Measurements from ENCODE around the gene EFL1.

The EFL1 gene

DNA sequence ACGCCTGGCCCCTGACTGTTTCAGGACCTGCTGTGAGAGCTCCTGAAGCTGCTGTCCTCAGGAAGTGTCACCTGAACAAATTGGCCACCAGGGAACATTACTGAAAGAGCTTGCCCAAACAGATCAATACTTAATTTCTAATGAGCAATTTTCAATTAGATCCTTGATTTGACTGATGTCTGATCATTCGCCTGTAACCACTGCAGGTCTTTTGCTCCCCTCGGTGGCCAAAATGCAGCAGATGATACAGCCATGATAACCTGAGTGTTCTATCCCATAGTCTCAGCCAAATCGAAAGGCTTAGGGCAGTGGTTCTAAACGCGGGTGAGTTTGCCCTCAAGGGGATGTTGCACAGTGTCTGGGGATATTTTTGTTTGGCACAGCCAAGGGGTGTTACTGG, 159.1 kb downstream of the EFL1 start:
- H3K9ac ChIP-seq (ENCODE audit: low read length) = no peak overlapping the region
- no peak overlapping the region for H3K27ac ChIP-seq (ENCODE audit: low read length, poor library complexity, severe bottlenecking)
- H2AK5ac ChIP-seq (ENCODE audit: low read length, severe bottlenecking) = no peak overlapping the region
- H3K79me1 ChIP-seq (replicated peaks; ENCODE audit: low read length, poor library complexity, severe bottlenecking) = no peaks in the 10 kb centered on the region
- H4K91ac ChIP-seq (ENCODE audit: low read length) = no peak overlapping the region
- no peak overlapping the region for H2BK15ac ChIP-seq (ENCODE audit: low read depth, poor library complexity, severe bottlenecking)
- no peak overlapping the region for H3K4me3 ChIP-seq (ENCODE audit: insufficient read depth in 1 of 2, low read depth in 1 of 2, low read length in 2 of 2)
- peaks cover 0 to 14% of the 10 kb centered on the region in 2 experiments for H3K27me3 ChIP-seq (ENCODE audit: control insufficient read depth in 1 of 2, insufficient read depth in 1 of 2, low read length in 2 of 2)
- H3K18ac ChIP-seq (ENCODE audit: low read depth in 1 of 2, low read length in 2 of 2) = no peak overlapping the region
- H3K14ac ChIP-seq (ENCODE audit: low read length in 2 of 2) = no peak overlapping the region
- no peak overlapping the region for H2BK12ac ChIP-seq (ENCODE audit: low read length in 2 of 2)
- no peak overlapping the region for H2BK5ac ChIP-seq (ENCODE audit: low read depth, low read length, poor library complexity, severe bottlenecking)
- H3K4me1 ChIP-seq (ENCODE audit: control insufficient read depth, insufficient read depth, low read depth, low read length) = peaks cover 4% of the 10 kb centered on the region
- no peak overlapping the region for H3K4me2 ChIP-seq (ENCODE audit: low read length, poor library complexity, severe bottlenecking)
- H3K36me3 ChIP-seq (ENCODE audit: control insufficient read depth in 1 of 2, insufficient read depth in 2 of 2, low read depth in 1 of 2, low read length in 2 of 2) = no peaks in the 10 kb centered on the region
- no peak overlapping the region for H3K4ac ChIP-seq (ENCODE audit: low read depth in 1 of 2, low read length in 2 of 2)
- WGBS = 86% methylated on average over 6 of the region's 6 CpGs
- no peak for DNase-seq
- no peak overlapping the region for H4K8ac ChIP-seq (ENCODE audit: low read length)
- H2AFZ ChIP-seq (ENCODE audit: low read depth, low read length) = no peak overlapping the region
- no peak overlapping the region for H2BK120ac ChIP-seq (ENCODE audit: low read depth, low read length)
- H3K9me3 ChIP-seq (ENCODE audit: control insufficient read depth, low read length) = no peaks in the 10 kb centered on the region
- no peak overlapping the region for H3K23ac ChIP-seq (ENCODE audit: low read length in 2 of 2)

DNA sequence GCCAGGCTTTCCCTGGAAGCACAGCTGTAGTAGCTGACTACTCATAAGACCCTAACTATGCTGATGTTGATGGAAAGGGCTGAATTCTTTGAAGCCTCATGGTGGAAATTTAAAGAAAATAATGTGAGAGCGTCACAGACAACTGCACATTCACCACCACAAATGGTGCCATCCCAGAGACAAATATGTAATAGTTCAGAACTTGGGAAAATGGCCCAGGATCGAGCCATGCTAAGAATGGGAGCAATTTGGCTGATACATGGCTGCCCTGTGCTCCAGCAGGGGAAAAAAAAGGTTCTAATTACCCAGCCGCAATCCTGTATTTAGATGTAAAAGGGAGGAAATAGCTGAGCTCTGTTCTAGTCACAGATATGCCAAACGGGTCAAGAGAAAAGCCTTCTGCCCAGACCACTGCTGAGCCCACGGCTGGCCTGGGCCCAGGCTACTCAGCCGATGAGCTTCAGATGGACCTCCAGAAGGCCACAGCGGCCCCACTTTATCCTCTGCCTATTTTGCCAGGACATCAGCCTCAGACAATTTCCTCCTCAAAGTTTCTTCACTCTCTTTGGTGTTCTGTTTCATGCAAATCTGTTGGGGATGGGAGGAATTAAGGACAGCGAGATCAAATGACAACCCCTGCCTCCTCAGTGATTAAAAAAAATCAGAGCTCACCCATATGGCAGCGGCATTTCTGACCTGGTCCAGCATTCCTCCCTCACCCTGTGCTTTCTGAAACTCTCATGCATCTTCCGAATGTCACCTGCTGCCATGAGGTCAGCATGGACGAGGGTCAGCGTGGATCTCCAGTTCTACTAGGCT, 162.2 kb downstream of the EFL1 start:
- Histone ChIP-seq H3K4me2 (ENCODE audit: low read length, poor library complexity, severe bottlenecking) (no peak overlapping the region), H2AFZ (ENCODE audit: low read depth, low read length) (no peak overlapping the region), H4K91ac (ENCODE audit: low read length) (no peak overlapping the region), H3K27ac (ENCODE audit: low read length, poor library complexity, severe bottlenecking) (no peak overlapping the region), H3K4ac (ENCODE audit: low read depth in 1 of 2, low read length in 2 of 2) (no peak overlapping the region), H2BK12ac (ENCODE audit: low read length in 2 of 2) (no peak overlapping the region), H3K9ac (ENCODE audit: low read length) (no peak overlapping the region), H3K27me3 (ENCODE audit: control insufficient read depth in 1 of 2, insufficient read depth in 1 of 2, low read length in 2 of 2) (peaks cover 0 to 14% of the 10 kb centered on the region in 2 experiments), H3K4me1 (ENCODE audit: control insufficient read depth, insufficient read depth, low read depth, low read length) (peaks cover under 1% of the 10 kb centered on the region), H3K36me3 (ENCODE audit: control insufficient read depth in 1 of 2, insufficient read depth in 2 of 2, low read depth in 1 of 2, low read length in 2 of 2) (no peaks in the 10 kb centered on the region), H3K4me3 (ENCODE audit: insufficient read depth in 1 of 2, low read depth in 1 of 2, low read length in 2 of 2) (no peak overlapping the region), H3K9me3 (ENCODE audit: control insufficient read depth, low read length) (no peaks in the 10 kb centered on the region), H2BK15ac (ENCODE audit: low read depth, poor library complexity, severe bottlenecking) (no peak overlapping the region), H2BK120ac (ENCODE audit: low read depth, low read length) (no peak overlapping the region), H2BK5ac (ENCODE audit: low read depth, low read length, poor library complexity, severe bottlenecking) (no peak overlapping the region), H3K14ac (ENCODE audit: low read length in 2 of 2) (peak overlapping the region in 1 of 2 experiments; percentile 36), H4K8ac (ENCODE audit: low read length) (no peak overlapping the region), H3K79me1 (replicated peaks; ENCODE audit: low read length, poor library complexity, severe bottlenecking) (no peaks in the 10 kb centered on the region), H3K18ac (ENCODE audit: low read depth in 1 of 2, low read length in 2 of 2) (no peak overlapping the region), H2AK5ac (ENCODE audit: low read length, severe bottlenecking) (no peak overlapping the region), H3K23ac (ENCODE audit: low read length in 2 of 2) (no peak overlapping the region)
- 64% methylated on average over 10 of the region's 12 CpGs for WGBS
- no peak for DNase-seq

DNA sequence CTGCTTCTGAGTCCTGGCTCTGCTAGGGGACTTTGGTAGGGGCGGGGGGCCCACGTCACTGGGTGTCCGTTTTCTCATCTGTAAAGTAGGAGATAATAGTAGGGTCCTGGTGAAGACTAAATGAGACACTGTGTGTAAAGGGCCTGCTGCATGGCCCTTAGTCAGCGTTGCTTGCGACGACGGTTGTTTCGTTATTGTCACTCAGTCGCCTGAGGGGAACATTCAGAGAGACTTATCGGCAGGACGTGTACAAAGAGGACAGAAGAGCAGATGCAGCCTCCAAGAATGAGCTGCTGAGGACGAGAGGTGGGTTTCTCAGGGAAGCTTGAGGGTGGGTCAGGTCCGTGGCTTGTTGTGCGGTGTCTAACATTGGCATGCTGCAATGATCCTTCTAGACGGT, 163.9 kb downstream of the EFL1 start:
- no peak overlapping the region for H3K14ac ChIP-seq (ENCODE audit: low read length in 2 of 2)
- H2BK5ac ChIP-seq (ENCODE audit: low read depth, low read length, poor library complexity, severe bottlenecking) = no peak overlapping the region
- no peak overlapping the region for H2AK5ac ChIP-seq (ENCODE audit: low read length, severe bottlenecking)
- no peak overlapping the region for H2BK120ac ChIP-seq (ENCODE audit: low read depth, low read length)
- no peaks in the 10 kb centered on the region for H3K36me3 ChIP-seq (ENCODE audit: control insufficient read depth in 1 of 2, insufficient read depth in 2 of 2, low read depth in 1 of 2, low read length in 2 of 2)
- no peak overlapping the region for H3K9ac ChIP-seq (ENCODE audit: low read length)
- H3K79me1 ChIP-seq (replicated peaks; ENCODE audit: low read length, poor library complexity, severe bottlenecking) = no peaks in the 10 kb centered on the region
- peaks cover 0 to 14% of the 10 kb centered on the region in 2 experiments for H3K27me3 ChIP-seq (ENCODE audit: control insufficient read depth in 1 of 2, insufficient read depth in 1 of 2, low read length in 2 of 2)
- no peak overlapping the region for H3K4me3 ChIP-seq (ENCODE audit: insufficient read depth in 1 of 2, low read depth in 1 of 2, low read length in 2 of 2)
- H4K8ac ChIP-seq (ENCODE audit: low read length) = no peak overlapping the region
- WGBS = 94% methylated on average over 15 of the region's 15 CpGs
- no peak overlapping the region for H3K27ac ChIP-seq (ENCODE audit: low read length, poor library complexity, severe bottlenecking)
- H2BK15ac ChIP-seq (ENCODE audit: low read depth, poor library complexity, severe bottlenecking) = no peak overlapping the region
- H3K9me3 ChIP-seq (ENCODE audit: control insufficient read depth, low read length) = no peaks in the 10 kb centered on the region
- peak overlapping the region; percentile 19 for H4K91ac ChIP-seq (ENCODE audit: low read length)
- DNase-seq = no peak
- H2AFZ ChIP-seq (ENCODE audit: low read depth, low read length) = no peak overlapping the region
- H3K23ac ChIP-seq (ENCODE audit: low read length in 2 of 2) = no peak overlapping the region
- no peak overlapping the region for H3K4me2 ChIP-seq (ENCODE audit: low read length, poor library complexity, severe bottlenecking)
- H3K18ac ChIP-seq (ENCODE audit: low read depth in 1 of 2, low read length in 2 of 2) = no peak overlapping the region
- no peak overlapping the region for H2BK12ac ChIP-seq (ENCODE audit: low read length in 2 of 2)
- no peak overlapping the region for H3K4ac ChIP-seq (ENCODE audit: low read depth in 1 of 2, low read length in 2 of 2)
- peaks cover 2% of the 10 kb centered on the region for H3K4me1 ChIP-seq (ENCODE audit: control insufficient read depth, insufficient read depth, low read depth, low read length)

DNA sequence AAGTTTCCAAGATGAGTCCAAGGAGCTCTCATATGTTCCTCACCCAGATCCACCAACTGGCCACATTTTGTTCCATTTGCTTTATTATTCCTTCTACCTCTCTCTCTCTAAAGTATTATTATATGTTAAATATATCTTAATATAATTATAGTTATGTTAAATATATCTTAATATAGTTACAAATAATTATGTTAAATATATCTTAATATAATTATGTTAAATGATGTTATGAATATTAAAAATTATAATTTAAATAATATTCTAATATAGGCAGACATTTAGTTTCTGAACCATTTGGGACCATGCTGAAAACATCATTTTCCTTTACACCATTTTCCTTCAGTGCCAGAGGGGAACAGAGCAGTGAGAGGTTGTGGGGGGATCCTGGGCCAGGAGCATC, 166.7 kb downstream of the EFL1 start:
- H3K18ac ChIP-seq (ENCODE audit: low read depth in 1 of 2, low read length in 2 of 2) = no peak overlapping the region
- H2AK5ac ChIP-seq (ENCODE audit: low read length, severe bottlenecking) = no peak overlapping the region
- H3K9me3 ChIP-seq (ENCODE audit: control insufficient read depth, low read length) = no peaks in the 10 kb centered on the region
- peaks cover 2% of the 10 kb centered on the region for H3K4me1 ChIP-seq (ENCODE audit: control insufficient read depth, insufficient read depth, low read depth, low read length)
- no peak overlapping the region for H3K4me3 ChIP-seq (ENCODE audit: insufficient read depth in 1 of 2, low read depth in 1 of 2, low read length in 2 of 2)
- no peak overlapping the region for H3K9ac ChIP-seq (ENCODE audit: low read length)
- H3K79me1 ChIP-seq (replicated peaks; ENCODE audit: low read length, poor library complexity, severe bottlenecking) = no peaks in the 10 kb centered on the region
- no peak overlapping the region for H2BK5ac ChIP-seq (ENCODE audit: low read depth, low read length, poor library complexity, severe bottlenecking)
- H4K8ac ChIP-seq (ENCODE audit: low read length) = no peak overlapping the region
- no peak overlapping the region for H3K14ac ChIP-seq (ENCODE audit: low read length in 2 of 2)
- no peak overlapping the region for H2BK12ac ChIP-seq (ENCODE audit: low read length in 2 of 2)
- H3K27me3 ChIP-seq (ENCODE audit: control insufficient read depth in 1 of 2, insufficient read depth in 1 of 2, low read length in 2 of 2) = peaks cover 0 to 15% of the 10 kb centered on the region in 2 experiments
- no peak overlapping the region for H3K4ac ChIP-seq (ENCODE audit: low read depth in 1 of 2, low read length in 2 of 2)
- H4K91ac ChIP-seq (ENCODE audit: low read length) = no peak overlapping the region
- H3K4me2 ChIP-seq (ENCODE audit: low read length, poor library complexity, severe bottlenecking) = no peak overlapping the region
- no peak overlapping the region for H2AFZ ChIP-seq (ENCODE audit: low read depth, low read length)
- no peaks in the 10 kb centered on the region for H3K36me3 ChIP-seq (ENCODE audit: control insufficient read depth in 1 of 2, insufficient read depth in 2 of 2, low read depth in 1 of 2, low read length in 2 of 2)
- DNase-seq = no peak
- H3K27ac ChIP-seq (ENCODE audit: low read length, poor library complexity, severe bottlenecking) = no peak overlapping the region
- H2BK15ac ChIP-seq (ENCODE audit: low read depth, poor library complexity, severe bottlenecking) = no peak overlapping the region
- no peak overlapping the region for H3K23ac ChIP-seq (ENCODE audit: low read length in 2 of 2)
- no peak overlapping the region for H2BK120ac ChIP-seq (ENCODE audit: low read depth, low read length)
